ENCODE results near the gene MRPL50.

DNA sequence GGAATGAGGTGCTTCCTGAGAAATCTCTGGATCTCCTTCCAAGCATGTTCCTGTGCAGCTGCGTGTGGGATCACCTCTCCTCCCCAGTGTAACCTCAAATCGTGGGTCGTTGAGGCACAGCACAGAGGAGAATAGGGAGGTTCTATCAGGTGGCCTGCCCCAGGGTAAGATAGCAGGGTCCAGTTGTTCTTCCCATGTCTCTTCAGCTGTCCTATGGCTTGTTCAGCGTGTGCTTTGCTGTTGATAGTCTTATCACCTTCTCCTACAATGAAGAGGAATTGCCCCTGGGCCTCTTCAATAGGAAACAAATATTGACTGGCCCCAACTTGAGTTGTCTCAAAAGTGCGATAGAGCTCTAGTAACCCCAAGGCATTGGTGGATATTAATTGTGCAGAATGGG lies 36.0 kb downstream of the MRPL50 start:
- TF ChIP-seq, protein P1, sequence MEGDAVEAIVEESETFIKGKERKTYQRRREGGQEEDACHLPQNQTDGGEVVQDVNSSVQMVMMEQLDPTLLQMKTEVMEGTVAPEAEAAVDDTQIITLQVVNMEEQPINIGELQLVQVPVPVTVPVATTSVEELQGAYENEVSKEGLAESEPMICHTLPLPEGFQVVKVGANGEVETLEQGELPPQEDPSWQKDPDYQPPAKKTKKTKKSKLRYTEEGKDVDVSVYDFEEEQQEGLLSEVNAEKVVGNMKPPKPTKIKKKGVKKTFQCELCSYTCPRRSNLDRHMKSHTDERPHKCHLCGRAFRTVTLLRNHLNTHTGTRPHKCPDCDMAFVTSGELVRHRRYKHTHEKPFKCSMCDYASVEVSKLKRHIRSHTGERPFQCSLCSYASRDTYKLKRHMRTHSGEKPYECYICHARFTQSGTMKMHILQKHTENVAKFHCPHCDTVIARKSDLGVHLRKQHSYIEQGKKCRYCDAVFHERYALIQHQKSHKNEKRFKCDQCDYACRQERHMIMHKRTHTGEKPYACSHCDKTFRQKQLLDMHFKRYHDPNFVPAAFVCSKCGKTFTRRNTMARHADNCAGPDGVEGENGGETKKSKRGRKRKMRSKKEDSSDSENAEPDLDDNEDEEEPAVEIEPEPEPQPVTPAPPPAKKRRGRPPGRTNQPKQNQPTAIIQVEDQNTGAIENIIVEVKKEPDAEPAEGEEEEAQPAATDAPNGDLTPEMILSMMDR (IDR thresholded peaks at IDR 0.05), result no peak
- TF ChIP-seq, protein P2, sequence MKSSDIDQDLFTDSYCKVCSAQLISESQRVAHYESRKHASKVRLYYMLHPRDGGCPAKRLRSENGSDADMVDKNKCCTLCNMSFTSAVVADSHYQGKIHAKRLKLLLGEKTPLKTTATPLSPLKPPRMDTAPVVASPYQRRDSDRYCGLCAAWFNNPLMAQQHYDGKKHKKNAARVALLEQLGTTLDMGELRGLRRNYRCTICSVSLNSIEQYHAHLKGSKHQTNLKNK (CRISPR knock-in tag; IDR thresholded peaks at IDR 0.05), result no peak
- TF ChIP-seq PREB (CRISPR knock-in tag; IDR thresholded peaks at IDR 0.05; ENCODE audit: borderline replicate concordance) (no peak), FOXK1 (CRISPR knock-in tag; IDR thresholded peaks at IDR 0.05) (no peak), ZNF232 (CRISPR knock-in tag; IDR thresholded peaks at IDR 0.05) (no peak), TCF7 (CRISPR knock-in tag; IDR thresholded peaks at IDR 0.05; ENCODE audit: low read depth) (no peak)
- TF ChIP-seq, protein P3, sequence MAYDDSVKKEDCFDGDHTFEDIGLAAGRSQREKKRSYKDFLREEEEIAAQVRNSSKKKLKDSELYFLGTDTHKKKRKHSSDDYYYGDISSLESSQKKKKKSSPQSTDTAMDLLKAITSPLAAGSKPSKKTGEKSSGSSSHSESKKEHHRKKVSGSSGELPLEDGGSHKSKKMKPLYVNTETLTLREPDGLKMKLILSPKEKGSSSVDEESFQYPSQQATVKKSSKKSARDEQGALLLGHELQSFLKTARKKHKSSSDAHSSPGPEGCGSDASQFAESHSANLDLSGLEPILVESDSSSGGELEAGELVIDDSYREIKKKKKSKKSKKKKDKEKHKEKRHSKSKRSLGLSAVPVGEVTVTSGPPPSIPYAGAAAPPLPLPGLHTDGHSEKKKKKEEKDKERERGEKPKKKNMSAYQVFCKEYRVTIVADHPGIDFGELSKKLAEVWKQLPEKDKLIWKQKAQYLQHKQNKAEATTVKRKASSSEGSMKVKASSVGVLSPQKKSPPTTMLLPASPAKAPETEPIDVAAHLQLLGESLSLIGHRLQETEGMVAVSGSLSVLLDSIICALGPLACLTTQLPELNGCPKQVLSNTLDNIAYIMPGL (CRISPR knock-in tag; IDR thresholded peaks at IDR 0.05), result no peak
- TF ChIP-seq, protein P4, sequence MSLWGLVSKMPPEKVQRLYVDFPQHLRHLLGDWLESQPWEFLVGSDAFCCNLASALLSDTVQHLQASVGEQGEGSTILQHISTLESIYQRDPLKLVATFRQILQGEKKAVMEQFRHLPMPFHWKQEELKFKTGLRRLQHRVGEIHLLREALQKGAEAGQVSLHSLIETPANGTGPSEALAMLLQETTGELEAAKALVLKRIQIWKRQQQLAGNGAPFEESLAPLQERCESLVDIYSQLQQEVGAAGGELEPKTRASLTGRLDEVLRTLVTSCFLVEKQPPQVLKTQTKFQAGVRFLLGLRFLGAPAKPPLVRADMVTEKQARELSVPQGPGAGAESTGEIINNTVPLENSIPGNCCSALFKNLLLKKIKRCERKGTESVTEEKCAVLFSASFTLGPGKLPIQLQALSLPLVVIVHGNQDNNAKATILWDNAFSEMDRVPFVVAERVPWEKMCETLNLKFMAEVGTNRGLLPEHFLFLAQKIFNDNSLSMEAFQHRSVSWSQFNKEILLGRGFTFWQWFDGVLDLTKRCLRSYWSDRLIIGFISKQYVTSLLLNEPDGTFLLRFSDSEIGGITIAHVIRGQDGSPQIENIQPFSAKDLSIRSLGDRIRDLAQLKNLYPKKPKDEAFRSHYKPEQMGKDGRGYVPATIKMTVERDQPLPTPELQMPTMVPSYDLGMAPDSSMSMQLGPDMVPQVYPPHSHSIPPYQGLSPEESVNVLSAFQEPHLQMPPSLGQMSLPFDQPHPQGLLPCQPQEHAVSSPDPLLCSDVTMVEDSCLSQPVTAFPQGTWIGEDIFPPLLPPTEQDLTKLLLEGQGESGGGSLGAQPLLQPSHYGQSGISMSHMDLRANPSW (CRISPR knock-in tag; conservative IDR thresholded peaks at IDR 0.05; ENCODE audit: low read depth), result no peak
- TF ChIP-seq, protein P5, sequence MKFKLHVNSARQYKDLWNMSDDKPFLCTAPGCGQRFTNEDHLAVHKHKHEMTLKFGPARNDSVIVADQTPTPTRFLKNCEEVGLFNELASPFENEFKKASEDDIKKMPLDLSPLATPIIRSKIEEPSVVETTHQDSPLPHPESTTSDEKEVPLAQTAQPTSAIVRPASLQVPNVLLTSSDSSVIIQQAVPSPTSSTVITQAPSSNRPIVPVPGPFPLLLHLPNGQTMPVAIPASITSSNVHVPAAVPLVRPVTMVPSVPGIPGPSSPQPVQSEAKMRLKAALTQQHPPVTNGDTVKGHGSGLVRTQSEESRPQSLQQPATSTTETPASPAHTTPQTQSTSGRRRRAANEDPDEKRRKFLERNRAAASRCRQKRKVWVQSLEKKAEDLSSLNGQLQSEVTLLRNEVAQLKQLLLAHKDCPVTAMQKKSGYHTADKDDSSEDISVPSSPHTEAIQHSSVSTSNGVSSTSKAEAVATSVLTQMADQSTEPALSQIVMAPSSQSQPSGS (CRISPR knock-in tag; IDR thresholded peaks at IDR 0.05; ENCODE audit: borderline replicate concordance, low read depth), result no peak
- TF ChIP-seq, protein P6, sequence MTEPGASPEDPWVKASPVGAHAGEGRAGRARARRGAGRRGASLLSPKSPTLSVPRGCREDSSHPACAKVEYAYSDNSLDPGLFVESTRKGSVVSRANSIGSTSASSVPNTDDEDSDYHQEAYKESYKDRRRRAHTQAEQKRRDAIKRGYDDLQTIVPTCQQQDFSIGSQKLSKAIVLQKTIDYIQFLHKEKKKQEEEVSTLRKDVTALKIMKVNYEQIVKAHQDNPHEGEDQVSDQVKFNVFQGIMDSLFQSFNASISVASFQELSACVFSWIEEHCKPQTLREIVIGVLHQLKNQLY (CRISPR knock-in tag; IDR thresholded peaks at IDR 0.05), result no peak
- TF ChIP-seq, protein P7, sequence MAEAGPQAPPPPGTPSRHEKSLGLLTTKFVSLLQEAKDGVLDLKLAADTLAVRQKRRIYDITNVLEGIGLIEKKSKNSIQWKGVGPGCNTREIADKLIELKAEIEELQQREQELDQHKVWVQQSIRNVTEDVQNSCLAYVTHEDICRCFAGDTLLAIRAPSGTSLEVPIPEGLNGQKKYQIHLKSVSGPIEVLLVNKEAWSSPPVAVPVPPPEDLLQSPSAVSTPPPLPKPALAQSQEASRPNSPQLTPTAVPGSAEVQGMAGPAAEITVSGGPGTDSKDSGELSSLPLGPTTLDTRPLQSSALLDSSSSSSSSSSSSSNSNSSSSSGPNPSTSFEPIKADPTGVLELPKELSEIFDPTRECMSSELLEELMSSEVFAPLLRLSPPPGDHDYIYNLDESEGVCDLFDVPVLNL (CRISPR knock-in tag; IDR thresholded peaks at IDR 0.05; ENCODE audit: borderline replicate concordance, low read depth), result no peak
- TF ChIP-seq, protein P8, sequence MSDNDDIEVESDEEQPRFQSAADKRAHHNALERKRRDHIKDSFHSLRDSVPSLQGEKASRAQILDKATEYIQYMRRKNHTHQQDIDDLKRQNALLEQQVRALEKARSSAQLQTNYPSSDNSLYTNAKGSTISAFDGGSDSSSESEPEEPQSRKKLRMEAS (CRISPR knock-in tag; IDR thresholded peaks at IDR 0.05), result no peak
